H1 (cell line): Measurements from ENCODE around the gene UTP14A. TPM values are rescaled to one million over a fixed set of nuclear protein-coding genes. Genes with fewer than 3 reads are reported as not detected.

Source experiments
- CTCF ChIA-PET: fragments of 300-600 bp; sonication (Branson Sonifier 250); formaldehyde crosslinking; loops from one replicate; lab custom pipeline; 2021; ENCODE audit not compliant: partially characterized antibody; lab: Charles Lee
- POLR2A ChIA-PET: fragments of 300-600 bp; sonication (Branson Sonifier 250); formaldehyde crosslinking; loops from one replicate; lab custom pipeline; 2021; ENCODE audit warnings: inconsistent platforms; ENCODE audit not compliant: partially characterized antibody; lab: Charles Lee
- DNase-seq, 2 experiments: peaks; one replicate each; pipeline versions ENCODE4 v3.0.0 to v3.0.0-alpha.2; 2010 to 2022; ENCODE audit warnings: low spot score in 2 of 2, low read depth in 1 of 2, mixed read lengths in 1 of 2
- FAIRE-seq: peaks from 2 replicates; lab custom pipeline; 2011; peaks lifted over from hg19 to GRCh38; lab: Jason Lieb, UNC
- H2AFZ ChIP-seq: 2 replicates; pipeline ENCODE4 v1.8.1; 2012; ENCODE audit warnings: low read length, inconsistent platforms
- H2AK5ac ChIP-seq: 2 replicates; pipeline ENCODE4 v1.6.1; 2013; ENCODE audit warnings: low read depth, low read length
- H2BK120ac ChIP-seq: replicated peaks from 2 replicates; pipeline ENCODE3; 2013; ENCODE audit warnings: low read depth, low read length, inconsistent platforms
- H2BK12ac ChIP-seq: 2 replicates; pipeline ENCODE4 v1.6.1; 2013; ENCODE audit warnings: low read depth, low read length
- H2BK15ac ChIP-seq: 2 replicates; pipeline ENCODE4 v1.6.1; 2013; ENCODE audit warnings: low read length
- H2BK20ac ChIP-seq: 2 replicates; pipeline ENCODE4 v1.6.1; 2013; ENCODE audit warnings: low read length
- H2BK5ac ChIP-seq: 2 replicates; pipeline ENCODE4 v1.6.1; 2013; ENCODE audit warnings: low read depth, low read length
- H3K14ac ChIP-seq: 2 replicates; pipeline ENCODE4 v1.6.1; 2013; ENCODE audit warnings: inconsistent platforms; ENCODE audit not compliant: insufficient read length
- H3K18ac ChIP-seq: 2 replicates; pipeline ENCODE4 v1.6.1; 2013; ENCODE audit warnings: low read length; ENCODE audit errors: extremely low read depth
- H3K23ac ChIP-seq: 2 replicates; pipeline ENCODE4 v1.6.1; 2013; ENCODE audit warnings: inconsistent platforms; ENCODE audit not compliant: insufficient read length
- H3K23me2 ChIP-seq: 2 replicates; pipeline ENCODE4 v1.6.1; 2013; ENCODE audit warnings: low read depth, low read length
- H3K27ac ChIP-seq: 2 replicates; pipeline ENCODE4 v1.6.1; 2011; ENCODE audit warnings: low read depth, low read length, inconsistent platforms
- H3K27me3 ChIP-seq, 4 experiments: replicated peaks in 1 of 4; 1 replicate in 1 of 4; 2 replicates in 3 of 4; pipeline versions ENCODE4 v1.6.1 to v1.8.1; 2011 to 2013; ENCODE audit warnings: low read length in 3 of 4, mild to moderate bottlenecking in 3 of 4, inconsistent platforms in 2 of 4, mixed read lengths in 2 of 4, moderate library complexity in 1 of 4; ENCODE audit not compliant: control insufficient read depth in 3 of 4, insufficient read depth in 3 of 4; ENCODE audit errors: extremely low read depth in 1 of 4
- H3K36me3 ChIP-seq, 4 experiments: 2 replicates each; pipeline versions ENCODE4 v1.6.1 to v1.8.1; 2011 to 2013; ENCODE audit warnings: mild to moderate bottlenecking in 4 of 4, low read length in 3 of 4, moderate library complexity in 2 of 4, control low read depth in 1 of 4, inconsistent platforms in 1 of 4; ENCODE audit not compliant: insufficient read depth in 4 of 4, control insufficient read depth in 2 of 4
- H3K4ac ChIP-seq: replicated peaks from 2 replicates; pipeline ENCODE3; 2013; ENCODE audit warnings: low read length, low read depth, mixed read lengths, inconsistent platforms; ENCODE audit not compliant: insufficient read length
- H3K4me1 ChIP-seq, 4 experiments: replicated peaks in 1 of 4; 1 replicate in 1 of 4; 2 replicates in 3 of 4; pipeline versions ENCODE4 v1.6.1 to v1.8.1; 2011 to 2013; ENCODE audit warnings: low read length in 3 of 4, inconsistent platforms in 2 of 4, mixed read lengths in 1 of 4; ENCODE audit not compliant: insufficient read depth in 4 of 4, control insufficient read depth in 3 of 4
- H3K4me2 ChIP-seq, 2 experiments: 2 replicates each; pipeline versions ENCODE4 v1.6.1 to v1.8.1; 2011 to 2013; ENCODE audit warnings: low read depth in 2 of 2, low read length in 2 of 2, control low read depth in 1 of 2, inconsistent platforms in 1 of 2, mild to moderate bottlenecking in 1 of 2; ENCODE audit not compliant: insufficient read depth in 1 of 2
- H3K4me3 ChIP-seq, 4 experiments: fragments of 200-600, 300-600 bp in 1 of 4; sonication (generic), shearing (Covaris generic), sonication (Bioruptor Twin) in 1 of 4; 2 replicates each; pipeline versions ENCODE4 v1.5.1 to v1.8.1; 2011 to 2016; ENCODE audit warnings: low read length in 4 of 4, low read depth in 3 of 4, control low read depth in 2 of 4, inconsistent platforms in 2 of 4, mild to moderate bottlenecking in 2 of 4, mixed read lengths in 1 of 4, moderate library complexity in 1 of 4; ENCODE audit not compliant: insufficient read depth in 2 of 4; ENCODE audit errors: extremely low read depth in 1 of 4
- H3K56ac ChIP-seq: replicated peaks from 2 replicates; pipeline ENCODE3; 2013; ENCODE audit warnings: low read depth, mild to moderate bottlenecking, mixed read lengths, low read length, inconsistent platforms; ENCODE audit not compliant: insufficient read length
- H3K79me1 ChIP-seq: 2 replicates; pipeline ENCODE4 v1.6.1; 2013; ENCODE audit warnings: low read depth, low read length, control low read depth
- H3K79me2 ChIP-seq, 2 experiments: 2 replicates each; pipeline versions ENCODE4 v1.6.1 to v1.8.1; 2012 to 2013; ENCODE audit warnings: low read length in 2 of 2, mild to moderate bottlenecking in 2 of 2, inconsistent platforms in 1 of 2; ENCODE audit not compliant: insufficient read depth in 2 of 2, control insufficient read depth in 1 of 2
- H3K9ac ChIP-seq, 4 experiments: replicated peaks in 1 of 4; 1 replicate in 1 of 4; 2 replicates in 3 of 4; pipeline versions ENCODE4 v1.6.1 to v1.8.1; 2011 to 2013; ENCODE audit warnings: low read depth in 3 of 4, low read length in 3 of 4, control low read depth in 2 of 4, mild to moderate bottlenecking in 2 of 4, moderate library complexity in 2 of 4, inconsistent platforms in 1 of 4; ENCODE audit errors: extremely low read depth in 1 of 4
- H3K9me3 ChIP-seq, 2 experiments: 2 replicates each; pipeline versions ENCODE4 v1.6.1 to v1.8.1; 2012 to 2013; ENCODE audit warnings: mild to moderate bottlenecking in 2 of 2, moderate library complexity in 2 of 2, control low read depth in 1 of 2, inconsistent platforms in 1 of 2, low read depth in 1 of 2, low read length in 1 of 2, mixed read lengths in 1 of 2; ENCODE audit not compliant: insufficient read depth in 2 of 2
- H4K20me1 ChIP-seq, 2 experiments: replicated peaks in 1 of 2; 2 replicates each; pipeline versions ENCODE3 to v1.8.1; 2011 to 2013; ENCODE audit warnings: inconsistent platforms in 2 of 2, low read length in 2 of 2, mild to moderate bottlenecking in 1 of 2; ENCODE audit not compliant: insufficient read depth in 2 of 2, control insufficient read depth in 1 of 2
- H4K5ac ChIP-seq: 2 replicates; pipeline ENCODE4 v1.6.1; 2013; ENCODE audit warnings: low read length, low read depth, mixed read lengths, inconsistent platforms; ENCODE audit not compliant: insufficient read length
- H4K8ac ChIP-seq: 2 replicates; pipeline ENCODE4 v1.8.0; 2013; ENCODE audit warnings: mild to moderate bottlenecking, moderate library complexity, low read length, inconsistent platforms; ENCODE audit not compliant: insufficient read depth; ENCODE audit errors: extremely low read depth
- H4K91ac ChIP-seq: replicated peaks from 2 replicates; pipeline ENCODE3; 2013; ENCODE audit warnings: low read length, mixed read lengths, inconsistent platforms; ENCODE audit not compliant: insufficient read length
- BRCA1 ChIP-seq: IDR thresholded peaks from 2 replicates; pipeline ENCODE4 v1.6.1; 2012; ENCODE audit warnings: low read depth, low read length, improper control_type of control experiment
- CREB1 ChIP-seq: IDR thresholded peaks from 2 replicates; pipeline ENCODE4 v1.6.1; 2012; ENCODE audit warnings: inconsistent platforms
- CTBP2 ChIP-seq: IDR thresholded peaks from 2 replicates; pipeline ENCODE4 v1.7.0; 2011; ENCODE audit warnings: borderline replicate concordance, mild to moderate bottlenecking, moderate library complexity, mixed read lengths, low read length; ENCODE audit not compliant: insufficient read depth, insufficient read length
- FOSL1 ChIP-seq: IDR thresholded peaks from 2 replicates; pipeline ENCODE4 v1.6.1; 2011; ENCODE audit warnings: mild to moderate bottlenecking, low read depth, low read length, moderate library complexity; ENCODE audit not compliant: insufficient read depth
- HDAC6 ChIP-seq: IDR thresholded peaks from one replicate; pipeline ENCODE4 v1.7.1; 2012; ENCODE audit warnings: low read depth, mild to moderate bottlenecking, inconsistent platforms, low read length, moderate library complexity
- KDM4A ChIP-seq: IDR thresholded peaks from one replicate; pipeline ENCODE4 v1.7.1; 2012; ENCODE audit warnings: low read depth, mild to moderate bottlenecking, moderate library complexity, low read length, inconsistent platforms; ENCODE audit not compliant: severe bottlenecking
- NRF1 ChIP-seq: IDR thresholded peaks from 2 replicates; pipeline ENCODE4 v1.6.1; 2011; ENCODE audit warnings: mild to moderate bottlenecking, low read depth, low read length, improper control_type of control experiment
- POLR2AphosphoS5 ChIP-seq: IDR thresholded peaks from 2 replicates; pipeline ENCODE4 v1.6.1; 2011; ENCODE audit warnings: low read depth, low read length
- RNF2 ChIP-seq: fragments of 200-900, 300-1000 bp; sonication (generic); IDR thresholded peaks from 2 replicates; pipeline ENCODE4 v1.7.1; 2016; ENCODE audit warnings: borderline replicate concordance, low read depth, mild to moderate bottlenecking, antibody characterized with exemption, low read length; ENCODE audit not compliant: poor library complexity, severe bottlenecking; ENCODE audit errors: missing control alignments
- SAP30 ChIP-seq: fragments of 300-600 bp; sonication (generic); IDR thresholded peaks from 2 replicates; pipeline ENCODE4 v1.7.1; 2012; ENCODE audit warnings: low read length, moderate library complexity, mild to moderate bottlenecking, inconsistent platforms; ENCODE audit not compliant: insufficient read depth, insufficient replicate concordance
- SP1 ChIP-seq: IDR thresholded peaks from 2 replicates; pipeline ENCODE4 v1.6.1; 2011; ENCODE audit warnings: low read depth, low read length
- TEAD4 ChIP-seq: IDR thresholded peaks from 2 replicates; pipeline ENCODE4 v1.6.1; 2012; ENCODE audit warnings: low read depth, low read length, inconsistent platforms, mixed read lengths
- WGBS, 2 experiments: shearing (Covaris generic) in 1 of 2; methylation state at CpG; one replicate each; pipeline versions ENCODE4 v1.1.6 to v1.1.7; 2013 to 2015; ENCODE audit warnings: low lambda C conversion rate in 2 of 2, mixed read lengths in 2 of 2, inconsistent platforms in 1 of 2, low coverage in 1 of 2, missing lambda C conversion rate in 1 of 2; ENCODE audit not compliant: insufficient replicate concordance in 2 of 2, insufficient coverage in 1 of 2, insufficient read length in 1 of 2; ENCODE audit errors: extremely low coverage in 1 of 2, missing lambda C conversion rate in 1 of 2; 5-methylcytosine and 5-hydroxymethylcytosine counted together
- polyA plus RNA-seq, 7 experiments: library from polyadenylated mRNA; depleted of rRNA in 3 of 7; stranded (reverse) in 5 of 7; unstranded in 2 of 7; fragments of >200 nt in 5 of 7; fragments of 200-250 nt in 2 of 7; gene quantifications; 1 replicate in 5 of 7; 2 replicates in 1 of 7; 4 replicates in 1 of 7; pipeline versions ENCODE4 v1.2.1 to v1.2.3, GENCODE V29; 2011 to 2013; ENCODE audit warnings: missing spikeins in 2 of 7, mixed read lengths in 2 of 7
- total RNA-seq: library from RNA; stranded (reverse); fragmentation: NEBNext Ultra II Directional; extraction: Animal tissue kit (Norgen Biotek cat#: 25700); gene quantifications from 2 replicates; pipeline ENCODE4 v1.2.1, GENCODE V29; 2021
- TF ChIP-seq, protein P1 (sequence below): IDR thresholded peaks from 2 replicates; pipeline ENCODE4 v1.6.1; 2011; ENCODE audit warnings: low read length, improper control_type of control experiment

The UTP14A gene
- total and polyA plus RNA-seq, 2 of the 8 experiments (the other 6 are each of a cell fraction or from before 2014, with no cell fraction given), result 4.5 to 24.0 TPM

DNA sequence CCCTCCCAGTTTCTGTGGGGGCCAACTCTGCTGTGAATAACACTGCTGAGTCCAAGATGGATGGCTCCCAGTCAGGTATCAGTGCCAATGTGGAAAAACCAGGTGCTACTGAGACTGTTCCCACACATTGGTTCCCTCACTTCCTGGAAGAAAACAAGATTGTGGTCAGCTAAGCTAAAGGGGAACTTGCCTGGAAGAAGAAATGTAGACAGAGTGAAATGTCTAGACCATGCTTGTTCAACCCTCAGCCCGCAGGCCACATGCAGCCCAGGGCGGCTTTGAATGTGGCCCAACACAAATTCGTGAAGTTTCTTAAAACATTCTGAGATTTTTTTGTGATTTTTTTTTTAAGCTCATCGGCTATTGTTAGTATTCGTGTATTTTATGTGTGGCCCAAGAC, 28.6 kb upstream of the UTP14A start:
- FAIRE-seq (no peak), DNase-seq (peak in 1 of 2 experiments; percentile 0)
- H3K4me2 ChIP-seq, result no peak overlapping the region
- H3K14ac ChIP-seq, result no peak overlapping the region
- POLR2A ChIA-PET, result interaction anchor here (1.3 kb wide), 1 partner anchor 28 kb away, joined by 4 read pairs; the partner anchor contains the start of gene UTP14A
- no peak overlapping the region for H2BK12ac ChIP-seq
- H3K23me2 ChIP-seq, result no peaks in the 10 kb centered on the region
- H3K79me1 ChIP-seq, result no peaks in the 10 kb centered on the region
- H4K91ac ChIP-seq, result no peak overlapping the region
- peak overlapping the region; percentile 53 for H2AFZ ChIP-seq
- H2BK5ac ChIP-seq, result peak overlapping the region; percentile 93; the same call in 1 of the 2 replicates
- H3K4ac ChIP-seq, result no peak overlapping the region
- no peak overlapping the region for H3K27ac ChIP-seq
- no peaks in the 10 kb centered on the region for H3K36me3 ChIP-seq
- no peaks in the 10 kb centered on the region for H3K79me2 ChIP-seq
- no peak overlapping the region for H3K9ac ChIP-seq
- H2BK120ac ChIP-seq, result no peak overlapping the region
- H3K4me1 ChIP-seq, result peaks cover 0 to 2% (median 0%) of the 10 kb centered on the region in 4 experiments; a peak in 1 of 7 replicates
- WGBS, 2 experiments, result 84% methylated on average over 5 of the region's 5 CpGs; no CpG with 5 or more reads in 1 of the 2 experiments
- H4K5ac ChIP-seq, result no peak overlapping the region
- no peak overlapping the region for H2AK5ac ChIP-seq
- H3K27me3 ChIP-seq, result no peaks in the 10 kb centered on the region
- no peaks in the 10 kb centered on the region for H4K20me1 ChIP-seq
- H3K4me3 ChIP-seq, result no peak overlapping the region
- no peak overlapping the region for H4K8ac ChIP-seq
- H2BK20ac ChIP-seq, result 0 out of 2 replicates have a peak overlapping the region, but pooled peaks have one; percentile 34
- no peak overlapping the region for H2BK15ac ChIP-seq
- H3K9me3 ChIP-seq, result no peaks in the 10 kb centered on the region
- no peak overlapping the region for H3K23ac ChIP-seq
- CTCF ChIA-PET, result no interaction called here
- H3K18ac ChIP-seq, result no peak overlapping the region; the same call in 1 of the 2 replicates
- no peak overlapping the region for H3K56ac ChIP-seq
- TF ChIP-seq SAP30 (no peak), KDM4A (no peak), SP1 (no peak), POLR2AphosphoS5 (no peak), NRF1 (no peak), BRCA1 (no peak), CTBP2 (no peak), TEAD4 (no peak), RNF2 (no peak), FOSL1 (no peak), CREB1 (no peak), HDAC6 (no peak)
- TF ChIP-seq, protein P1, sequence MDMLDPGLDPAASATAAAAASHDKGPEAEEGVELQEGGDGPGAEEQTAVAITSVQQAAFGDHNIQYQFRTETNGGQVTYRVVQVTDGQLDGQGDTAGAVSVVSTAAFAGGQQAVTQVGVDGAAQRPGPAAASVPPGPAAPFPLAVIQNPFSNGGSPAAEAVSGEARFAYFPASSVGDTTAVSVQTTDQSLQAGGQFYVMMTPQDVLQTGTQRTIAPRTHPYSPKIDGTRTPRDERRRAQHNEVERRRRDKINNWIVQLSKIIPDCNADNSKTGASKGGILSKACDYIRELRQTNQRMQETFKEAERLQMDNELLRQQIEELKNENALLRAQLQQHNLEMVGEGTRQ, result no peak
